GM19193 (cell line): ENCODE data around the gene THSD4.

ENCODE experiments used
- POLR2A ChIP-seq: IDR thresholded peaks from 4 replicates; pipeline ENCODE4 v1.6.1; 2011; ENCODE audit not compliant: insufficient read depth, insufficient read length; ENCODE audit errors: extremely low read depth

THSD4 gene

DNA sequence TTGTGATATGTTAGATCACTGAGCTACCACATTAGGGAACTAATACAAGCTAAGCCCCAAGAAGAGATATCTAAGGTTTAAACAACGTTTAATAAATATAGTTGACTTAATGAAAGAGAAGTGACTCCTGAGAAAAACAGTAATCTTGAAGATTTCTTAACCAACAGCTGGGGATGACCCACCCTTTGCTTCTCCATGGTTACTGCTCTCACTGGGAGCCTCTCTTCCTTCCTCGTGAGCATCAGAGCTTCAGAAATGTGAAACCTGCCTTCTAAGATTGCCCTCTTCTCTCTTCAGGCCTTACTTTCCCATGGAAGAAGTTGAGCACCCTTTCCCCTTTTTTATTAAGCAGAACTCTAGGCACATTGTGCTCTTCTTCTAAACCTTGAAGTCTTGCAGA lies 562.9 kb downstream of the THSD4 start:
- no peak for TF ChIP-seq POLR2A

DNA sequence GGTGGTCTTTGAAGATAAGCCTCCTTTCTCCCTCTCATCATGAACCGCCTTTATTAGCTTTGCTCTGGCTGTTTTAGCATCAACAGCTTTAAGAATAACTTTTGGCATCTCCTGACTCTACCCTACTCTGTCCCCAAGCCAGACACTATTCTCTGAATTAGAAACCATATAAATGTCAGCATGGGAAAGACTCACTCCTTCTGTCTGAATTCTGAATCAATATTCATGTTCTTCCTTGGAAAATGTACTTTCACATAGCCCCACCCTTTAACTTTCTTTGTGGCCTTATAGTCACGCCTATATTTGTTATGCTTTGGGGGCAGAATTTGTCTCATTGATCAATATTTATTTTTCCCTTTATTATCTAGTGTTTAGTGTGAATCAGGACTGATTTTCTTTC lies 563.3 kb downstream of the THSD4 start:
- TF ChIP-seq POLR2A, result no peak

DNA sequence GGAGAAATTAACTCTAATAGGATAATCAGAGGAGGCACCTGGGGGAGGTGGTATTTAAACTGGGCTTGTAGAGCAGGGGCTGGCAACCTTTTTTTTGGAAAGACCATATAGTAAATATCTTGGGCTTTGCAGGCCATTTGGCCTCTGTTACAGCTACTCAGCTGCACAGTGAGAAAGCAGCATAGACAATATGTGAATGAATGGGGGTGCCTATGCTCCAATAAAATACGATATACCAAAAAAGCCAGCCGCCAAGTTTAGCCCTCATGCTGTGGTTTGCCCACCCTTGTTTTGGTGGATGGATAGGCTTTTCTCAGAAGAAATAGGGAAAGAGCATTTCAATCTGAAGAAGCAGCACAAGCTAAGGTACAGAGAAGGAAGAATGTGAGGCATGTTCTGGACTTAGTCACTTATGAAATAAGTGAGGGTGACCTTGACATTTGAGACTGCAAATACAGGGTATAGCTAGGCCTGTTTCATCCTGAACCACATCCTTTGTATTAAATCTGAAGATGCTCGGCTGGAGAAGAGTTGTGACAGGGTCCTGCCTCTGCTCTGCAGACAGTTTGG lies 564.0 kb downstream of the THSD4 start:
- no peak for TF ChIP-seq POLR2A

DNA sequence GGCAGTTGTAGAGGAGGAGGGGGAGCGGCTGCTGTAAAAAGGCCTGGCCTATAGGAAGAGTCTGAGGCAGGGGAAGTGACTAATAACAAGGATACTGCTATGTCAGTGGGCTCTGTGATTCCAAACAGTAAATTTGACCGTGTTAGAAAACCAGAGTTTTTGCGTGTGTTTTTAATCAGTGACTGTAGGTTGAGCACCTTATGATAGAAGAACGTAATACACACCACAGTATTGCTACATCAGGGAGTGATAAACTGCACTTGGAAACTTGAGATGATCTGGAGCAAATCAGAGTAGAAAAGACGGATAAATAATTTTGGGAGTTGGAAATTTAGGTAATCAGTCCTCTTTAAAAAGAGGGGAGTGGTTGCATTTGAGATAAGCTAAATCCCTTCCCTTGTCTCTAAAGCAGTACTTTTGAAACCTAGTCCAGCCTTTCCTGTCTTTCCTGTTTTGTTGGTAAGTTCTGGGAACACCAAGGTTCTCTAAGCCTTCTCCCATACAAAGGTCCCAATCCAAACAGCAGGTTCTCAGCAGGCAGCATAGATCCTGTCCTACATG lies 564.6 kb downstream of the THSD4 start:
- no peak for TF ChIP-seq POLR2A

DNA sequence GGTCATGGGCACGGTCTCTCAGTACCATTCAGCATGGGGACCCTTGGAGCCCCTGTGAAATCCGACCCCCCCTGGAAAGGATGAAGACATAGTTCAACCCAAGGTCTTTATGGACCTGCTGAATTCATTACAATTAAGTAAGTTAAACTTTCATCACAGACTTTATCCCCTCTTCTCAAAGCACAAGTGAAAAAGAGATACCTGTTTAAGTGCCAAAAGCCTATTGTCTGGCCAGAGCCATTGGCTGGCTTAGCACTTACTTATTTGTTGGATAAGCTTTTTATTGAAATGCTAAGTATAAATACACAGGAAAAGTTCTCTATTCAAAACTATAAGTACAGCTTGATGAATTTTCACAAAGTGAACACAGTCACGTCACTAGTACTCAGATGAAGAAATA lies 566.7 kb downstream of the THSD4 start:
- no peak for TF ChIP-seq POLR2A

DNA sequence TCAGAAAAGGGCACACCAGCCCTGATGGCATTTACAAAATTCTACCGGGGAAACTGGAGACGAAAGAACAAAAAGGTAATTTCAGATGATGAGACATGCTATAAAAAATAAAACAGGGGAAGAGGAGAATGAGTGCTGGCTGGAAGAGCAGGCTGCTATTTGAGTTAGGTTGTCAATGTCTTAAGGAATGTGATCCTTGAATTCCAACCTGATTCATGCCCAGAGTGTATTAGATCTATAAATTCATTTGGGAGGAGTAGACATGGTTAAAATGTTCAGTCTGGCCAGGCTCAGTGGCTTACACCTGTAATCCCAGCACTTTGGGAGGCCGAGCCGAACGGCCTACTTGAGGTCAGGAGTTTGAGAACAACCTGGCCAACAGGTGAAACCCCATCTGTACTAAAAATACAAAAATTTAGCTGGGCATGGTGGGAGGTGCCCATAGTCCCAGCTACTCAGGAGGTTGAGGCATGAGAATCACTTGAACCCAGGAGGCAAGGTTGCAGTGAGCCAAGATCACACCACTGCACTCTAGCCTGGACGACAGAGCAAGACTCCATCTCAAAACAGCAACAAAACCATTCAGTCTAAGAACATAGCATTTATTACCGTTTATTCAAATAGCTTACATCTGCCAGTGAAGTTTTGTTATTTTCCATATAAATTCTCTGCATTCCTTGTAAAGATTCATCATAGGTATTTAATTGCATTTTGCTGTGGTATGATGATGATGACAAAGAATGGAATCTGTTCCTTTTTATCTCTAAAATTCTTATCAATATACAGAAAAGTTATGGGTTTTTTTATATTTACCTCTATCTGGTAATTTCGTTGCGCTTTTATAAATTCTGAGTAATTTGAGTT lies 568.4 kb downstream of the THSD4 start:
- no peak for TF ChIP-seq POLR2A

DNA sequence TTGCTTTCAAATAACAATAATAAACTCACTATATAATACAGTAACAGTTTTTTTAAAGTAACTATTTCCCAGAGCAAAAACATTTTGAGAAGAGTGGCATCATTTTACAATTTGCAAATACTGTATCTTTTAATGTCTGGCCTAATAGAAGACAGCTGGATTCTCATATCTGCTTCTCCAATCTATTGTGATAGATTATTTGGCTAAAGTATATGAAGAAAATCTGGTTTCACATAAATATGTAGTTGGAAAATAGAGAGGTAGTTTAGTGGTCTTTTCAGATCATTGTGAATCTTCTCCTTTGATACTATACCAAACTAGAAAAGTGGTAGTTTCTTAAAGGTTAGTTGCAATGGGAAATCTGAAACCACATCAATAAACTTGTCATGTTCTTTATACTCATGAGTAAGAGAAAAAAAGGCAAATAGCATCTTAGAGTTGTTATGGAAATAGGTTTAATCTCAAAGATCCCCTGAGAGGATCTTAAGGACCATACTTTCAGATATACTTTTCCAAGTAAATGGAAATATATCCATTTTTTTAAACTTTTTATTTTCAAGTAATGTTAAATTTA lies 570.2 kb downstream of the THSD4 start:
- no peak for TF ChIP-seq POLR2A

DNA sequence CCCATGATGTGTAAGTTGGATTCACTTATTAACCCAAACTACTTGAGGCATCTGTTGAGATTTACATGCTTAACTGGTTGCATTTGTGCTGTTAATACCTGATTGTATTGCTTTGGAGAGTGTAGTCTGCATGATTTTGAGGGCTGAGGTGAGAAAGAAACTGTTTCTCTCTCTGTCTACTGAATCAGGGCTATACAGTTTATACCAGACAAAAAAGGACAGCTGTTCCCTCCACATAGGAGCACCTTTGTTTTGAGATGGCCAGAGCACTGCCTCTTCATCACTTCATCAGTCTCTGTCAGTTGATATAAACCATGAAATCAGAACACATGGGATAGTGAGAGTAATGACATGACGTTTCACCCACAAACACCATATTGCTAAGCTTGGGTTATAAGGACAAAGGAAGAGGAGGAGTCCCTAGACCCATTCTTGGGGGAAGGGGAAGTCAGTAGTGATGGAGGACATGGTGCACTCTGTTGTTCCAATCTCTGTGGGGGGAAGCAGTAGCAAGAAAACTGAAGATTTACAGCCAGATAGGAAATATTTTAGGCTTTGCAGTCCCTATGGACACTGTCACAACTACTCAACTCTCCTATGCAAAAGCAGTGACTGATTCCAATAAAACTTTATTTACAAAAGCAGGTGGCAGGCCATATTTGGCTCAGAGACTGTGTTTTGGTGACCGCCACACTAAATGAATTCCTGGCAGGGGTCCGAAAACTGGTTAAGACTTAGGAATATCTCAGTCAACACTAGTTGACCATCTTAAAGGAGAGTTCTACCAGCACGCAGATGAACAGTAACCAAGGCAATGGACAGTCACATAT lies 571.2 kb downstream of the THSD4 start:
- TF ChIP-seq POLR2A, result no peak

DNA sequence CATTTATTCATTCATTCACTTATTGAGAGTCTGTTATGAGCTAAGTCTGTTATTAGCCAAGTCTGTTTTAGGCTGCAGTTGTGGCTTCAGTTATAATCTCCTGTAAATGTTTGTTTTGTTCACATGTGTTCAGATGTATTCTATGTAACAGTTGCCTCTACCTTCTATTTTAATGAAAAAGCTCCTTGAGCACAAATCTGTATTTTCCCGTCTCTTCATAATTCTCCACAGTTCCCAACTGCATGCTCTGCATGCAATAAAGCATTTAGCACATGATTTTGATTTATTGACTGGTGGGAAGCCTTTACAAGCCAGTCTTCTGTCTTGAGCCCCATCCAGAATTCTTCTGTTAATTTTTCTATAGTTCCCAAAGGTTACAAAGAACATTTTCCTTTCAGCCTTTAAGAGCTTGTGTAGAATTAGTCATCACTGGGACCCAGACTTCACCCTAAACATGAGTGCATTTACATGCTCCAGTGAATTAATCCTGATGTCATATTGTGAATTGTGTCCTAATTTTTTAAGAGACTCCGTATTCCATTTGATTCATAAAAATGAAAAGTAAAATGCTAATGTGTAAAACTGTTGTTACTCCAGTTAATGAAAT lies 572.7 kb downstream of the THSD4 start:
- no peak for TF ChIP-seq POLR2A

DNA sequence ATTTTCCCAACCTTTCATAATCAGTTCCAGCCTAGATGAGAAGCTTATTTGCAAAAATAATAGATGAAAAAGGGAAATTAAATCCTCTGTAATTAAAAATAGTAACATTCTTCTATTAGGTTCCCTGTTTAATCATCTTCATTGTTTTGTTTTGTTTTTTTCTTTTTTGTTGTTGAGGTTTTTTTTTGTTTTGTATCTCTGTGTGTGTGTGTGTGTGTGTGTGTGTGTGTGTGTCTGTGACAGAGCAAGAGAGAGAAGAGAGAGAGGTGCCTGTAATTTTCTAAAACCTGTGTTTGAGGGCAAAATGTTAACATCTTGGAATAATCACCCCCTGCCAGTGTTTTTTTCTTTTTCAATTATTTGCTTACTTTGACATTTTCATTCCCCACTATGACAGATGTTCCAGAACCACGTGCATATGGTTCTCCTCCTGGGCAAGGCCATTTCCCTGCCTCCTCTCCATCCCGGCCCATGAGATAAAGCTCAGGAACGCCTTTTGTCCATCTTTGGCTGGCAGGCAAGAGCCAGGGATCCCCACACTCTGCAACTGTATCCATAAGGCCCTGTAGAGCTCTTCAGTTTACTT lies 573.3 kb downstream of the THSD4 start:
- no peak for TF ChIP-seq POLR2A

DNA sequence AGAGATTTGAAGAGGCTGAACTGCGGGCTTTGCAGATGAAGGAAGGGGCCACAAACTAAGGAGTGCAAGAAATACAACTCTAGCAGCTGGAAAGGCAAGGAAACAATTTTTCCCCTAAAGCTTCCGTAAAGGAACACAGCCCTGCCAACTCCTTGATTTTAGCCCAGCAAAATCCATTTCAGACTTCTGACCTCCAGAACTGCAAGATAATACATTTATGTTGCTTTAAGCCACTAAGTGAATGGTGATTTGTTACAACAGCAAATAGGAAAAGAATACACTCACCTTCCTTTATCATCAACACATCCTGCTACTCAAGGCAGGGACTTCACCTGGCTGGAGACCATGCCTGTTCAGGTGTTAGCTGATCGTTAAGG lies 575.8 kb downstream of the THSD4 start:
- no peak for TF ChIP-seq POLR2A

DNA sequence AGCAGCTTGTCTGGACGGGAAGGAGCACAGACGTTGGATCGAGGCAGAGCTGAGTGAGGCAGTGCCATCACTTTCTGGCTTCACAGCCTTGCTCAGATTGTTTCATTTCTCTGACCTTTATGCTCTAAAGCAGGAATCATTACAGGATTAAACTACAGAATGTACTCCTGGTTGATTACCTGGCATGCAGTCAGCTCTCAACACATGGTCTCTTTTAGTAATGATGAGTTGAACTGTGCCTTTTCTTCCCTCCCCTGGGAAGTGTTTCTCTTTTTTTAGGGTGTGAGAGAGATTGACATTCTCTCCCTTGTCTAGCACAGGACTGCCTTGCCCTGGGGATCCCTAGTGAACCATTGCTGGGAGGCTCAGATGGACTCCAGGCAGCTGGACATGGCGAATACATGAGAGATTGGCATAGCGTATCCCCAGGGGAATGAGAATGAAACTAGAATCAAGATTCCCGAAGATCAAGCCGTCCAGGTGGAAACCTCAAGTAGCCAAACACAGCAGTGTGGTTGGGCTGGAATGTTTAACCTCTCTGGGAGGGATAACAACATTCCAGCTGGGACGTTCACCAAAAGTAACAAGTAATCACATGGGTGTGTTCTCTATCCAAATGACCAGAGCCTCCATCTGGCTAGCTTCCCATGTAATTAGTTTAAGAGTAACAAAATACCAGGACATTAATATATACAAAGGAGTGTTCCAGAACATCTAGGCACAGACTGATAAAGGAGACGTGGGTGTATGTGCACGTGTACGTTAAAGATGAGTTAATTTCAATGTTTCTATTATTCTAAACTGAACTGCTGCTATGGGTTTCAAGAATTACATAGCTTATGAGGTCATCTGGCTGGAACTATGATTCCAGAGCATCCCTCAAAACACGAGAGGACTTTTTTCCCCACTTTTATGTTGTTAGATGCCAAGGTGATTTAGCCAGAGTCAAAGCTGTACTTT lies 576.5 kb downstream of the THSD4 start:
- no peak for TF ChIP-seq POLR2A

DNA sequence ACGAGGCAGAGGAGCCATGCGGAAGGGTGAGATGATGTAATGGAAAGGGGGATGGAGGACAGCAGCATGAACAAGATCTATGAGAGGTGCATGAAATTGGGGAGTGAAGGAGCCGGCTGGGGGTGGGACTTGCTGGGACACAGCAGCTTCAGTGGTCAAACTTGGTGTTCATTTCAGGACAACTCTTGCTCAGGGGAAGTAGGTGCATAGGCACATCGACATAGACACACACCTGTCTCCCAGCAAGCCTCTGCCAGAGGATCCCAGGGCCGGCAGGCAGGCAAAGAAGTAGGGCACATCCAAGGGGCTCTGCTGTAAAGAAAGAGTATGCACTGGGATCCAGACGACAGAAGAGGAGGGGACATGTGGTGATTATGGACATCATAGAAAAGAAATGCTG lies 582.0 kb downstream of the THSD4 start:
- no peak for TF ChIP-seq POLR2A

DNA sequence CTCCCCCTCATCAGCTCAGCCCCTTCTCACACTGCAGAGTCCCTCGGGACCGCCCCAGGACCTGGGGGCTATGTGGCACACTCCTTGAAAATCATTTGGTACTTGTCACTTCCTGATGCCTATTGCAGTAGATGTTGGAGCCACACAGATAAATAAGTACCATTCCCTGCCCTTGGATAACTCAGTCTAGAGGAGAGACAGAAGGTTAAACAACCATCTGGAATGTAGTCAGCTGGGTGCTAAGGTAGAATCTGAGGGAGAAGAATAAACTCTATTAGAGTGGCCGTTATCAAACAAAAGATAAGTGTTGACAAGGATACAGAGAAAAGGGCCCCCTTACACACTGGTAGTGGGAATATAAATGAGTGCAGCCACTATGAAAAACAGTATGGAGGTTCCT lies 582.8 kb downstream of the THSD4 start:
- TF ChIP-seq POLR2A, result no peak

DNA sequence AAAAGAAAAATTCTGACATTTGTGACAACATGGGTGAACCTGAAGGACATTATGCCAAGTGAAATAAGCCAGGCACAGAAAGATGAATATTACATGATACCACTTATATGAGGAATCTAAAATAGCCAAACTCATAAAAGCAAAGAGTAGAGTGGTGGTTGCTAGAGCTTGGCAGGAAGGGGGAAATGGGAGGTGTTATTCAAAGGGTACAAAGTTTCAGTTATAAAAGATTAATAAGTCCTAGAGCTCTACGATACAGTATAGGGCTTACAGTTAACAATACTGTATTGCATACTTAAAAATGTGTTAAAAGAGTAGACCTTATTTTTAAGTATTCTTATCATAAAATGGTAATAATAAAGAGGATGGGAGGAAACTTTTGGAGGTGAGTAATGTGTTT lies 583.5 kb downstream of the THSD4 start:
- no peak for TF ChIP-seq POLR2A
